Measurements from ENCODE around the gene C11orf52.

The C11orf52 gene

GRCh38 chr11:111918390-111919256 lies at the start of gene C11orf52:
Gene C11orf52 (plus strand): TSS chr11:111918913. CDS start chr11:111918973, 60 bp downstream.
- TF ChIP-seq ELF4 (IDR thresholded peaks at IDR 0.05) (peak; percentile 75), ARNT (IDR thresholded peaks at IDR 0.05) (no peak)
- ChIA-PET POLR2A (interaction anchor here (0.9 to 1.2 kb wide), 2 partner anchors 8 to 123 kb away, joined by 3 to 7 read pairs; no protein-coding TSS in a partner anchor), CTCF (no interaction called here)
- DNase-seq (ENCODE audit: extremely low spot score), result peak; percentile 51

GRCh38 chr11:111870113-111870512 lies 48.6 kb upstream of the C11orf52 start:
- DNase-seq (ENCODE audit: extremely low spot score), result no peak
- TF ChIP-seq NFRKB (IDR thresholded peaks at IDR 0.05), result no peak
- TF ChIP-seq SUZ12 (IDR thresholded peaks at IDR 0.05), result no peak
- no peak for TF ChIP-seq SP1 (IDR thresholded peaks at IDR 0.05)
- no peak for TF ChIP-seq LEF1 (IDR thresholded peaks at IDR 0.05; ENCODE audit: borderline replicate concordance)
- TF ChIP-seq CTBP1 (IDR thresholded peaks at IDR 0.05; ENCODE audit: borderline replicate concordance), result no peak
- no peak for TF ChIP-seq L3MBTL2 (conservative IDR thresholded peaks at IDR 0.05)
- TF ChIP-seq TARDBP (IDR thresholded peaks at IDR 0.05), result no peak
- TF ChIP-seq ELF4 (IDR thresholded peaks at IDR 0.05), result no peak
- CTCF ChIA-PET, result interaction anchor here (0.6 to 0.7 kb wide), 2 partner anchors 147 to 1298 kb away, joined by 4 to 6 read pairs; no protein-coding TSS in a partner anchor
- POLR2A ChIA-PET, result interaction anchor here (0.7 to 1.8 kb wide), 7 partner anchors 9 to 155 kb away, joined by 3 to 6 read pairs (median 4); partner anchors contain the start of genes CFAP68 and DLAT

- ChIA-PET POLR2A (interaction anchor here (0.7 to 2.0 kb wide), 13 partner anchors 9 to 208 kb away, joined by 3 to 20 read pairs (median 4); partner anchors contain the start of genes CFAP68, DLAT and PPP2R1B), CTCF (interaction anchor here (0.5 to 1.1 kb wide), 4 partner anchors 111 to 1298 kb away, joined by 3 to 6 read pairs (median 4); no protein-coding TSS in a partner anchor)
- DNase-seq (ENCODE audit: extremely low spot score), result no peak
- peak; percentile 91 for TF ChIP-seq PKNOX1 (IDR thresholded peaks at IDR 0.05)
- TF ChIP-seq FOXK2 (IDR thresholded peaks at IDR 0.05), result no peak
- TF ChIP-seq ZNF384 (IDR thresholded peaks at IDR 0.05), result no peak
- no peak for TF ChIP-seq FOXA1 (IDR thresholded peaks at IDR 0.05)
- TF ChIP-seq SP1 (IDR thresholded peaks at IDR 0.05), result no peak
- TF ChIP-seq LEF1 (IDR thresholded peaks at IDR 0.05; ENCODE audit: borderline replicate concordance), result no peak
- peak; percentile 43; the same call in 1 of the 2 replicates for TF ChIP-seq ELF4 (IDR thresholded peaks at IDR 0.05)
These were observed 48.2 kb upstream of the C11orf52 start for GRCh38 chr11:111870522-111870885.

- peak; percentile 74 for DNase-seq (ENCODE audit: extremely low spot score)
- ChIA-PET CTCF (interaction anchor here (0.5 to 1.4 kb wide), 8 partner anchors 25 to 1867 kb away, joined by 3 to 6 read pairs (median 3); no protein-coding TSS in a partner anchor), POLR2A (interaction anchor here (0.7 to 2.0 kb wide), 19 partner anchors 9 to 267 kb away, joined by 3 to 20 read pairs (median 4); partner anchors contain the start of genes CFAP68, DLAT and PPP2R1B)
- TF ChIP-seq PKNOX1 (IDR thresholded peaks at IDR 0.05) (peak; percentile 36; the same call in 1 of the 2 replicates), NFRKB (IDR thresholded peaks at IDR 0.05) (no peak)
These were observed 47.6 kb upstream of the C11orf52 start, which contains the start of gene ALG9 for GRCh38 chr11:111870886-111871692. Gene ALG9 (minus strand): TSS chr11:111871581. CDS start chr11:111871482, 99 bp downstream.

GRCh38 chr11:111871693-111872161 lies 47.0 kb upstream of the C11orf52 start:
- ChIA-PET POLR2A (interaction anchor here (0.7 to 2.0 kb wide), 14 partner anchors 8 to 267 kb away, joined by 3 to 20 read pairs (median 4); partner anchors contain the start of gene CFAP68), CTCF (interaction anchor here (0.5 to 1.6 kb wide), 7 partner anchors 24 to 1867 kb away, joined by 3 to 6 read pairs (median 3); no protein-coding TSS in a partner anchor)
- DNase-seq (ENCODE audit: extremely low spot score), result no peak
- peak; percentile 56; the same call in 1 of the 2 replicates for TF ChIP-seq ZNF384 (IDR thresholded peaks at IDR 0.05)
- 0 out of 2 replicates have a peak, but pooled peaks have one; percentile 12 for TF ChIP-seq L3MBTL2 (conservative IDR thresholded peaks at IDR 0.05)
- no peak for TF ChIP-seq PKNOX1 (IDR thresholded peaks at IDR 0.05)
- no peak for TF ChIP-seq BHLHE40 (IDR thresholded peaks at IDR 0.05; ENCODE audit: borderline replicate concordance)
- no peak for TF ChIP-seq NFRKB (IDR thresholded peaks at IDR 0.05)

- CTCF ChIA-PET, result interaction anchor here (0.9 kb wide), 1 partner anchor 103 kb away, joined by 3 read pairs; no protein-coding TSS in a partner anchor
These were observed 40.3 kb upstream of the C11orf52 start for GRCh38 chr11:111878385-111878848.

More at GRCh38 chr11:111878385-111878848, 40.3 kb upstream of the C11orf52 start:
- no peak for TF ChIP-seq SUZ12 (IDR thresholded peaks at IDR 0.05)
- TF ChIP-seq L3MBTL2 (conservative IDR thresholded peaks at IDR 0.05), result 0 out of 2 replicates have a peak, but pooled peaks have one; percentile 12
- POLR2A ChIA-PET, result interaction anchor here (1.1 to 1.9 kb wide), 4 partner anchors 48 to 103 kb away, joined by 3 to 9 read pairs (median 4); no protein-coding TSS in a partner anchor
- DNase-seq (ENCODE audit: extremely low spot score), result no peak

Measured in HEK293T (cell line).